Activated gamma-delta T cell (primary cell): ENCODE data around the gene ACSL4.
"Not testable (repeated sequence)": the region's sequence is repeated elsewhere in the genome, so short reads cannot be mapped to it uniquely, and the experiment has no call there.

ENCODE experiments used
- DNase-seq: peaks from one replicate; lab custom pipeline; 2025; lab: John Stamatoyannopoulos, UW

Gene ACSL4

DNA sequence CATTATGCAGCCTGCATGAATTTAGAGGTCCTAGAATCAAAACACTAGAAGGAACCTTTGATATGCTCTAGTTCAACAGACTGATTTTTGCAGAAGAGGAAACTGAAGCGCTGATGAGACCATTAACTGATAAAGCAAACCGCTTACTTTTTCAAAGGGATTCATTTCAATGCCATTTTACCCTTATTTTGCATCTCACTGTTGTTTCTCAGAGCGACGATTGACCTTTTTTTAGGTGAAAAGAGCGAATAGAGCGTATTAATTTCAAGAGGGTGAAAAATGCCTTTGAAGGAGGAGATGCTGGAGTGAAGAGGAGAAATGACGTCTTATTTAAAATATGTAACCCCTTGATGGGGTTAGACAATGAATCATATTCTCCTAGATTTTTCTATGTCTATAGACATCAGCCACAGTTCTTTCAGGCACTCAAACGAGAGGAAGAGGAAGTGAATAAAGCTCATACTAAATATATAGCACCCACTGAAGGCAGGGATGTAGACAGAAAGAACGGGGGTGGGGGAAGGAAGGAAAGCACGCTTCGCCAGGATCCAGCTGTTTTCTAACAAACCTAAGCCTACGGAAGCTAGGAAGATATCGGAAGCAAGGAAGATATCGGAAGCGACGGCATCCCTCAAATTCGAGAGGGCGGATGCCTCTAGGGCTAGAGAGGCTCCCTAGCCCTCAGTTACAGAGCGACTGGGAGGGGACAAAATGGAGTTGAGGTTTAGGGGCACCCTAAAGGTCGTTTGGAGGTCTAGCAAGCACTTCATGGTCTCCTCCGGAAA, 848 bp downstream of the ACSL4 start:
- DNase-seq: no peak

DNA sequence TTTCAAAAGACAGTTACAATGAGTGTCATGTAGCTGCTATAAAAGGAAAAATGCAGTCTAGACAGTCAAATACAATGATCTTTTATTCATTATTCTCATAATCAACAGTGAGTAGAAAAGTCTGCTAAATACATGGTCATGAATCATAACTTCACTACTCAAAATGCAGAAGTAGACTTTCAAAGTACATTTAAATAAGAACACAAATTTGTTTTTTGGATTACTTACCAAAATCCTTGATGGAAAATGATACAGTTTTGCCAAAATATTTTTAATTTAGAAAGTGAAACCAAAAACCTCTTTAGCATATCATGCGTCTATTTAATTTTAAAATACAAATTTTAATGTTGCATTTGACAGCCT, 4.9 kb downstream of the ACSL4 start:
- no peak for DNase-seq

DNA sequence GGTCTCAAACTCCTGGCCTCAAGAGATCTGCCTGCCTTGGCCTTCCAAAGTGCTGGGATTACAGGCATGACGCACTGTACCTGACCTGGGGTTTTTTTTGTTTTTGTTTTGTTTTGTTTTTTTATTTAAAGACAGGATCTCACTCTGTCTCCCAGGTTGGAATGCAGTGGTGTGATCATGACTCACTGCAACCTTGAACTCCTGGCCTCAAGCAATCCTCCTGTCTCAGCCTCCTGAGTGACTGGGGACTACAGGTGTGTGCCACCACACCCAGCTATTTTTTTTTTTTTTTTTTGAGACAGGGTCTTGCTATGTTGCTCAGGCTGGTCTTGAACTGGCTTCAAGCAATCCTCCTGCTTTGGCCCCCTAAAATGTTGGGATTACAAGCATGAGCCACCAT, 8.1 kb downstream of the ACSL4 start:
- not testable (repeated sequence) for DNase-seq

DNA sequence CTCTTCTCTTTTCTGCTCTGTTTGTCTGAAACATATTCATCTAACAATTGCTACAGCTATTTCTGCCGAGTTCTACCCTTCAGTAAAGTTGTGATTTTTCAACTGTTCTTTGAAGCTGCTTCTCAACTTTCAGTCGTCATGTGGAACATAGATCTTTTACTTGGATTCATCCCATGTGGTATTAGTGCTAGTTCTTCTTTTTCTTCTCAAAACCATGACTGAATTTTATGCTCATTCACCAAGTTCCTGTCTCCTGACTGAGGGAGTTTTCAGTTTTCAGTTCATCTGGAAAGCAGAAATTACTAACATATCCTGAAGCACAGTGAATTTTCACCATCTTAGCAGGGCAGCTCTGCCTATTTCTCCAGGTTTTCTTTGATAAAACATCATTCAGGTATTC, 12.1 kb downstream of the ACSL4 start:
- DNase-seq: no peak

DNA sequence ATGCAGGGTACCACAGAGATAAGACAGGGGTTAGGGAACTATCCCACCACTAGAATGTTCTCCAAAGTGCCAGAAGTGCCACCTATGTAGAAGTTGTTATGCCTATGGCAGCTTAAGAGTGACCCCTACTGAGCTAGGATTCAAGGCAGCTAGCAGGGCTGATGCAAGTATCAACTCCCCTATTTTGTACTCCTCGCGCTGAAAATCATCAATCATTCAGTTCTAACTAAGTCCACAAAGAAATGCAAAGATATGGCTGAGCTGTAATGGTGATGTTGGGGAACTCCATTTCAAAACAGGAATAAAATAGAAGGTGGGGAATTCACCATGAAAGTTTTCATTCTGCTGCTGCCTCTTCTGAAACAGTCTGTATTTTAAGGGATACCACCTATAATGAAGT, 13.8 kb downstream of the ACSL4 start:
- no peak for DNase-seq

DNA sequence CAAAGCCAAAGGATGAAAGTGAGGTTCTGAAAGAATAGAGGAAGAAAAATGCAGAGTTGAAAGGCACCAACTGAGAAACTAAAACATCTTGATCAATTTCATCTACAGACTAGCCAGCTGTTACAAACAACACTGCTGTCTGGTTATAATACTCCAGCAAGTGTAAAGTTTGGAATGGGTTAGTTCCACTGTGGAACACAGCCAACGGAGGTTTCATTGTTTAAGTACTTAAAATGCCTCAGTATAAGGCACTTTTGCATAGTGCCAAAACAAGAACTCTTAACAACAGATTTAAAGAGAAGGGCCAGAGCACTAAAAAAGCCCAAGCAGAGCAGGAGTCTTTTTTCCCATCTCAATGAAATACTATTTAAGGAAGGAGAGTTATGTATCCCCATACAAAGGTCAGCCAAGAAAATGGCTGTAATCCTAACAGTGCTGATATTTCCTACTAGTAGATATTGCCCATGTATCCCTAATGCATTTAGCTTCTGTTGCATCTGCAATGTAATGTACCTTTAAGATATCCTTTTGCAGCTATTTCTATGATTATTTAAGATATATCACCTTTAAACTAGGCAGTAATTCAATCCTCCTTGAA, 16.5 kb downstream of the ACSL4 start:
- DNase-seq: no peak

DNA sequence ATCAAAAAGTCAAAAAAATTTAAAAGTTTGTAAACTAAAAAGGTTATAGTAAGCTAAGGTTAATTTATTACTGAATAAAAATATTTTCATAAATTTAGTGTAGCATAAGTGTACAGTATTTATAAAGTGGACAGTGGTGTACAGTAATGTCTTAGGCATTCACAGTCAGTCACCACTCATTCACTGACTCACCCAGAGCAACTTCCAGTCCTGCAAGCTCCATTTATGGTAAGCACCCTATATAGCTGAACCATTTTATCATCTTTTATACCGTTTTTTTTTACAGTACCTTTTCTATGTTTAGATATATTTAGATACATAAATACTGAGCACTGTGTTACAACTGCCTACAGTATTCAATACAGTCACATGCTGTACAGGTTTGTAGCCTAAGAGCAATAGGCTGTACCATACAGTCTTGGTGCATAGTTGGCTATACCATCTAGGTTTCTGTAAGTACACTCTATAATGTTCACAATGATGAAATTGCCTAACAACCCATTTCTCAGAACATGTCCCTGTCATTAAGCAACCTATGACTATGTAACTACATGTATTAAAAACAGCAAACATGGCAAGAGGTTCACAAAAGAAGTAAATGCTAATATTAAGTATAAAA, 18.6 kb downstream of the ACSL4 start:
- DNase-seq: no peak

DNA sequence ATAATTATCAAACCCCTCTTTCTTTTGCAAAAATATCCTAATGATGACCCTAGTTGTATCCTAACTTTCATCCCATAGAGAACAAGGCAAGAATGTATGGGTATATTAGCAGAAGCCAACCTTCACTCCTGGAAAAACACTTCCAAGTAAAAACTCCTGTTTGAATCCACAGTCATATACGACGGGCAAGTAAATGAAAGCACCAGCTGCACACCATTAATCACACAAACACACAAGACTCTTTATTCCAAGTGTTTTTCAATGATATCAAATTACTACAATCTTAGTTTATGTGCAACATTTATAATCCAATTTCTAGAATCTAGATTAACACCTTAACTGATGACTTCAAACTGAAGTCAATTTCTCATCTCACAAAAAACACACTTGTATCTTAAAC, 22.9 kb downstream of the ACSL4 start:
- DNase-seq: no peak

DNA sequence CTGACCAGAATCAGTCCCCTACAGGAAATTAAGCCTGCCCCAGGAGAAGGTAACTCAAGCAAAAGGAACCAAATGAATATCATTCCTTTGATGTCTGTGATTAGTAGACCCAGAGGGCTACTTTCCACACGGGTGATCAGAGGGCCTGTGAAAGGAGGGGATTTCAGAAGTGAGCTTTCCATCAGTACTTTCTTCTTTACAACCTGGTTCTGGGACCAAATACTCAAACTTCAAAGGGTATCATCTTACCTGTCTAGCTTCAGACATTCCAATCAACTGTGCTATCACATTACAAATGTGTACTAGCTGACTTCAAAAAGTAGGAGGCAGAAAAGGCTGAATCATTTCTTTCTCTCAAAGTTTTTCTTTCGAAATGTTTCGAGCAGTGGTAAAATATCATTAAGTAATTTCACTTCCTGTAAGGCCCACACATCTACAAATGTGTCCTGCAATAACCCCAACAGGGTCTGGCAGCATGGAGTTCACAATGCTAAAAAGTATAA, 23.9 kb downstream of the ACSL4 start:
- no peak for DNase-seq

DNA sequence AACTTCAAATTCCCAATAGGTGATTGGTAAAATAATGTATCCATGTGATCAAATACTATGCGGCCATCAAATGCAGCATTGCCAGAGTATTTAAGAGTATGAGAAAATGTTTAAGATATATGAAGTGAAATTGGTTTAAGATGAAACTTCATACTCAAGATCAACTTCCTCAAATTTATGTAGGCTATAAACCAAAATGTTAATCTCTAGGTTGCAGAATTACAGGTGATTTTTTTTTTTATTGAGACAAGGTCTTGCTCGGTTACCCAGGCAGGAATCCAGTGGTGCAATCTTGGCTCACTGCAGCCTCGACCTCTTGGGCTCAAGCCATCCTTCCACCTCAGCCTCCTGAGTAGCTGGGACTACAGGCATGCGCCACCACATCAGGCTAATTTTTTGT, 25.3 kb downstream of the ACSL4 start:
- DNase-seq: no peak

DNA sequence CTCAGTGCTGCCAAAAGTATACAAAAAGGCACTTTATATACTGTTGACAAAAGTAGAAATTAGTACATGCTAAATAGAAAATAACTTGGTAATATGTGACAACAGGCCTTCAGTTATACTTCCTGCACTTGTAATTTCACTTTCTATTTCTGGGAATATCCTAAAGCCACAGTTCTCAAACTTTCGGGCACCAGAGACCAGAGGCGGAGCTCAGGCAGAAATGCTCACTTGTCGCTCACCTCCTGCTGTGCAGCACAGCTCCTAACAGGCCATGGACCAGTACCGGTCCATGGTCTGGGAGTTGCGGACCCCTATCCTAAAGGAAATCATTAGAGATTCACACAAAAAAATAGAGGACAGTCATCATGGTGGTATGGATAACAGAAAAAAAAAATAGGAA, 25.7 kb downstream of the ACSL4 start:
- no peak for DNase-seq

DNA sequence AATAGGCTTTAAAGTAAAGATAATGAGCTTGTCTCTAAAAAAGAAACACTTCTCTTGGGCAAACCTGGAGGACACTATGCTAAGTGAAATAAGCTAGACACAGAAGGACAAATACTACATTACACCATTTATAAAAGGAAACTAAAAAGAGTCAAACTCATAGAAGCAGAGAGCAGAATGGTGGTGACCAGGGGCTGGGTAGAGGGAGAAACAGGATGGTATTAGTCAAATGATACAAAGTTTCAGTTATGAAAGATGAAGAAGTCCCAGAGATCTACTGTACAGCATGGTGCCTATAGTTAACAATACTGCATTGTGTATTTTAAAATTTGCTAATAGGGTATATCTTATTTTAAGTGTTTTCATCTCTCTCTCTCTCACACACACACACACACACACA, 28.5 kb downstream of the ACSL4 start:
- DNase-seq: no peak

DNA sequence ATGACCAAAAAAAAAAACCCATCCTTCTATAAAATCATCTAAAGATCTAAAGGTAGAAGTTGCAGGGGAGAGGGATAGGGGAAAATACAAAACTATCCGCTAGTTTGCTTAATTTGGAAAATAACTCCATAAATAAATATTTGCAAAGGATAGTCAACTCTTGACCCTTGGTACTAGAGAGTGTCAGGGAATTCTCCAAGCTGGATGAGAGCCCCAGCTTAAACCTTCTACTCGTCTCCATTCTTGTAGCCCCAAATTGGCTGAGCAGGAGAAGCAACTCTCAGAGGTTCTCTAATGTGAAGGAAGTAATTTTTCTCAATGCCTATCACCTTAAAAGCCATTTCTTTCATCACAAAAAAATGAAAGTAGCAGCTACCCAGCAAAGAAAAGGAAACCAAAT, 35.2 kb downstream of the ACSL4 start:
- no peak for DNase-seq

DNA sequence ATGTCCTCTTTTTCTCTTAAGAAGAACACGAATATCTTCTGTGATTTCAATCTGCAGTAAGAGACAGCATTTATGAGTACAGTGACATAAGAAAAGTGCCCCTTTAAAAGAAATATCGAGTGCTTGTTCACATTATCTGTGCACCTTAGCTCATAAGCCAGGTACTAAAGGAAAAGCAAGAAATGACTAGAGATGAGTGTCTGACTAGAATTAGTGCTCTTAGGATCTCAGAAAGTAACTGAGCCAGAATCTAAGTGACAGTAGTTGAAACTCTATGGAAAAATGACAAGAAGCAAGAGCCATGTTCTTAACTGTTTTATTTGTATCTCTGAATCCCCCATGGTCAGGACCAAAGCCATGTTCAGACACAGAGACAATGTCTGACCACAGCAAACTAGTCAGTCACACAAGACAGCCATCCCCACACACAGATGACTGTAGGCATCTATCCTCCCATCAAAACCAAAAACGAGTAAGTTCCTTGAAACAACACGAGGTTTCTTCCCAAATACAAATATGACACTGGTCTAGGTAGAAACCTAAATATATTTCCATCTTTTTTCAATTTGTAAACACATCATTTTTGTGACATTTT, 36.8 kb downstream of the ACSL4 start:
- no peak for DNase-seq

DNA sequence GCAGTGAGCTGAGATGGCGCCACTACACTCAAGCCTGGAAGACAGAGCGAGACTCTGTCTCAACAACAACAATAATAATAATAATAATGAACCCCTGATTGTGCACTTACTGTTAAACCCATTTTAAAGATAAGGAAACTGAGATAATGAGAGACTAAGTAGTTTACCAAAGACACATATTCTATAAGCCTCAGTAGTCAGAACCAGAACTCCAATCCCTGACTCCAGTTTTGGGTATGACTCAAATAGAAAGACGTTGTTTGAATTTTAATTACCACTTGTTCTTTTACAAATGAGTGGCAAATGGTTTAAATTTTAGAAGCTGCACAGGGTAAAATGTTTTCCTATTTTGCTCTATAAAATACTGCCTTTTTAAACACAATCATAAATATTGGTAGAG, 37.4 kb downstream of the ACSL4 start:
- DNase-seq: no peak

DNA sequence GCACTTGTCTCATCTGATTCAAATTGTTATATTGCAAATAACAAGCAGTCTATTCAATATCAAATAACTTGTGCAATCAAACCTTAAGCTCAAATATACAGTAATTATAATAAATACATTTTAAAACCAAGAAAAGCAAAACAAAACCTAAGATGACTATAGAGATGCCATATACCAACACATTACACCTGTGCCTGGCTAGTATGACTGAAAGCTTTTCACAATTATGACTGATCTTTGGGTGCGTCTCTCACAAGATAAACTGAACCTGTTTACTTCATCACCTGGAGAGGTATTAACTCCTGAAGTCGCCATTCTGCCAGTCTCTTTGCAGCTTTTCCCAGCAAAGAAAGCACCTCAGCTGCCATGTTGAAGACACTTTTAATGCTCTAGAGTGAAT, 41.3 kb downstream of the ACSL4 start:
- DNase-seq: no peak

DNA sequence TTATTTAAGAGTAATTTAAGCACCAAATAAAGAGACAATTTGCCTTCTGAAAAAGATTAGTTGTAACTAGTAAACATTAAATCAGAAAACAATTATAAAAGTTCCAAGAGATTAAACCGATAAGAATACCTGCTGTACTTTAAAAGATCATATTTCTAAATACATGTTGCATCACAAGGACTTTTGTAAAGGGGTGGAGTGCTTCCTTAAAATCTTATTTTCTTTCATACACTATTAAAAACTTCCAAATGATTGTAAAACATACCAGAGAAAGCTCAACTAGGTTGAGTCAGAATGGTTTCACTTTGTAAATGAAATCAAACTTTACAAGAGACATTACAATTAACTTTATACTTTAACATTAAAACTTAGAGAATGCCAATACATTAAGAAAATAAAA, 41.8 kb downstream of the ACSL4 start:
- no peak for DNase-seq

DNA sequence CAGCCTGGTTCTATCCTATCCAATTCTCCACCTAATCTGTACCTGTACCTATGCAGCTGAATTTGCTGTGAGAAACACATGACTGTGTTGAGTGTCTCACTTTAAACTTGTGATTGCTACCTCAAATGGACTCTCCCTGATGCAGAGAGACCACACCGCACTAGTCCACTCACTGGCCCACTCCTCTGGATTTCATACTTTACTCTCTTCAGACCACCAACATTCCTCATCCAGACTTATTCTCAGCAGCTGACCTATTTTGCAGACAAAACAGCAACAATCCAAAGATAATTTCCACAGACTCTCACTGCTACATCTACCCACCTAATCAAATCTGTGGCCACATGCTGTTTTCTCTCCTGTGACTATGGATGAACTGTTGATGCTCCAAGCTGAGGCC, 45.2 kb downstream of the ACSL4 start:
- DNase-seq: no peak

DNA sequence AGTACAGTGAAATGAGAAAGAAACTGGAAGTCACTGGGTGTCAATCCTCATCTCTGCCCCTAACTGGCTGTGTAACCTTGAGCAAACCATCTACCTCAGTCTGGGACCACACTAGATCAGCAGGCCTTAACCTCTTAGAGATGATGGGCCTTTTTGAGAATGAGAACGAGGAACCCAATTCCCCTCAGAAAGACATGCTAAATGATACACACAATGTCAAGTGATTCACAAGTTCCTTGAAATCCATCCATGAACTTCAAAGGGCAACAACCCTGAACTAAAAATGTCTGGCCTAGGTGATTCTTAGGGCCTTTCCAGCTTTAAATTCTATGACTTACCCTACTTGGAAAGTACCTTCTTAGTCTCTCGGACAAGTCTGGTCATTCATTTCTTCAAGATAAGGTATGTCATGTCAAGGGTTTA, 47.4 kb downstream of the ACSL4 start:
- DNase-seq: no peak

DNA sequence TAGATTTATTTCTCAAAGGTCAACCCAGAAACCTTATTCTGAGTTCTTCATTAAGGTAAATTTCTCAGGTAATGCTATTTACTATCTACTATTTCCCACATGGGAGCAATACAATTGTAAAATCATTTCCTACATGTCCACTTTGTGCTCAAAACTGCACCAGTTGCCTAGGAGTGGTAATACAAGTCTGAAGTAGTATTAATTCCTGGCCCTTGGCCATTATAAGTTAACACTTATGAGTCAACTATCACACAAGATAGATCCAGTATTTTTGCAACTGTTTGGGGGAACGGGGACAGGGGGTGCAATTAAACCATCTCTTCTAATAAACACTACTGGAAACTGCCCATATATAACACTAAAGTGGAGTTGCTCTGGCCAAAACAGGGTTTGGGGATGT, 48.9 kb downstream of the ACSL4 start:
- no peak for DNase-seq

DNA sequence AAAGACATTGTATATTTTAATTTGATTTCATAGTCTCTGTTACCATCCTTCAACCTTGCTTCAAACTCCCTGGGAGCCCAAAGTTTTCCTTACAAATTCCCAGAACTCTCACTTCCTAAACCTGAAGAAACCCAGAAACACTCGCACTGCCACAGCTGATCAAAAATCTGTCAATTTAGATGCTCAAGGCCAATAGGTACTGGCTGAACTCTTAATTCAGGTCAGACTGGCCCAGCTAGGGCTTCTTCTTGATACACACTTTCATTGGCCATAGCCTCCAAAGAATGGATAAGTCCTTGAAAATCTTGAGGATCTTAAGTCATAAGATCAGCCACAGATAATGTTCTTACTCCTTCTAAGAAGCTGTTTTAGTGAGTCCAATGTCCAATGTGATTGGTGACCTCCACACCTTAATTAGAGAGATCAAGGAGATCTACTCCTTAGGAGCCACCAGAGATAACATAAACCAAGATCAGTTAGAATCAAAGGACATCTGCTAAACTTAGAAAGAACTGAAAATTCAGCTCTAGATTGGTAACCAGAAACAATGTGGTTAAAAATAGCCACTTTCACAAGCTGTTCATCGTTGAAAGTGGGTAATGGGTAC, 51.5 kb downstream of the ACSL4 start:
- DNase-seq: no peak

DNA sequence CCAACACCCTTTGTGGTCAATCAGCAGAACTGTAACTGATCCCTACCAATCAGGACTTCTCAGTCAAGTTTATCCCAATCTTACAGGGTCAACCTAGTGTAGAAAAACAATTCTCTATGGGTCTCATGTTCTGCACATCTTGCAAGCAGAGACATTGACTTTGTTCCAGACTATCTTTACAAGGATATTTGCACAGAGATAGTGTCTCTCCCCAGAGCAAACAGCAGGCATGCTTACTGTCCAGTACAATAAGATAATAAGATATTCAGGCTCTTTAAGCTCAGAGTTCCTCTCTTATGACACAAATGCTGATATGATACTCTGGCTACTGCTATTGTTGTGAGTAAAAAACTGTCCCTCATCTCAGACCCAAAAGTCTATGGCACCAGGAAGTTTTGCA, 53.2 kb downstream of the ACSL4 start:
- no peak for DNase-seq

DNA sequence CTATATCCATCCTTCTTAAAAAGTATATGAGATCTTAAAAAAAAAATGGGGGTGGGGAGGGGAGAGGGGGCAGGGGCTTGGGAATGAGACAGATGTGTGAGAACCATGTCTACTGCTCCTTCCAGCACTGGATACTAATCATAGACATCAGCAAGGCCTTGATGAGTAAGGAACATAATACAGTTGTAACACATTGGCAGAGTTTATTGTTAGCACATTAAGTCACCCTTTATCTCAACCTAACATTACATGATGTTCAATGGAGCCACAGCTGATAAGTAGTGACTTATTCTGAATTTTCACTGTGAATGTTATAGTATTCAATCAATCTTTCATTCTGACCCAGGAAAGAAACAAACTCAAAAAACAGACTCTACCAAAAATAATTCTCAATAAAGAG, 60.8 kb downstream of the ACSL4 start:
- no peak for DNase-seq
